ENCODE measurements around the gene COL21A1.

DNA sequence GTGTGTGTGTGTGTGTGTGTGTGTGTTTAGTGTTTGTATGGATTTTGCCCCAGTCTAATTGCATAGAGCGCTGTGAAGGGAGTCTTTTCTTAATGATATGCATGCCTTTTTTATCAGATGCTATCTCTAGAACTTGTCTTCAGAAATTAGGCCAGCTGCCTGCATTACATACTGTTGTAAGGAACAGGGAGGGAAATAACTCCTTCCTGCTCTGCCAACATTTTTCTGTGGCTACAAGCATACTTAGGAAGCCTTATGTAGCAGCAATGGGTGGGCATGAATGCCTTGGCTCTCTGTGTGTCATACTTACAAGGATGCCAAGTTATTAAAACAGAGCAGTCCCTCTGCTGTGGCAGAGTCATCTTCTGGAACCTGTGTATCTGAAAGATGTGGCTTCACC, 8.0 kb upstream of the COL21A1 start:
- TF ChIP-seq CTCF (conservative IDR thresholded peaks at IDR 0.05; ENCODE audit: low read depth, low read length) (no peak), MAZ (IDR thresholded peaks at IDR 0.05; ENCODE audit: borderline replicate concordance, low read depth, low read length) (no peak), SMC3 (IDR thresholded peaks at IDR 0.05; ENCODE audit: low read depth, low read length) (no peak), RAD21 (IDR thresholded peaks at IDR 0.05; ENCODE audit: low read length) (no peak), POLR2A (IDR thresholded peaks at IDR 0.05; ENCODE audit: low read depth, low read length) (no peak), RCOR1 (IDR thresholded peaks at IDR 0.05; ENCODE audit: insufficient replicate concordance, low read length) (no peak), RFX5 (IDR thresholded peaks at IDR 0.05; ENCODE audit: low read depth, low read length) (no peak), FOS (IDR thresholded peaks at IDR 0.05; ENCODE audit: low read depth, low read length) (no peak), BHLHE40 (IDR thresholded peaks at IDR 0.05; ENCODE audit: low read depth, low read length) (no peak)
- TF ChIP-seq, protein P1, sequence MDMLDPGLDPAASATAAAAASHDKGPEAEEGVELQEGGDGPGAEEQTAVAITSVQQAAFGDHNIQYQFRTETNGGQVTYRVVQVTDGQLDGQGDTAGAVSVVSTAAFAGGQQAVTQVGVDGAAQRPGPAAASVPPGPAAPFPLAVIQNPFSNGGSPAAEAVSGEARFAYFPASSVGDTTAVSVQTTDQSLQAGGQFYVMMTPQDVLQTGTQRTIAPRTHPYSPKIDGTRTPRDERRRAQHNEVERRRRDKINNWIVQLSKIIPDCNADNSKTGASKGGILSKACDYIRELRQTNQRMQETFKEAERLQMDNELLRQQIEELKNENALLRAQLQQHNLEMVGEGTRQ (IDR thresholded peaks at IDR 0.05; ENCODE audit: low read depth, low read length) = no peak

All from IMR-90 (cell line).